Fibroblast of skin of back (primary cell): ENCODE results near the gene IPO5.

Experiments used
- DNase-seq: peaks from one replicate; pipeline ENCODE4 v3.0.0-alpha.2; 2013

IPO5 gene

DNA sequence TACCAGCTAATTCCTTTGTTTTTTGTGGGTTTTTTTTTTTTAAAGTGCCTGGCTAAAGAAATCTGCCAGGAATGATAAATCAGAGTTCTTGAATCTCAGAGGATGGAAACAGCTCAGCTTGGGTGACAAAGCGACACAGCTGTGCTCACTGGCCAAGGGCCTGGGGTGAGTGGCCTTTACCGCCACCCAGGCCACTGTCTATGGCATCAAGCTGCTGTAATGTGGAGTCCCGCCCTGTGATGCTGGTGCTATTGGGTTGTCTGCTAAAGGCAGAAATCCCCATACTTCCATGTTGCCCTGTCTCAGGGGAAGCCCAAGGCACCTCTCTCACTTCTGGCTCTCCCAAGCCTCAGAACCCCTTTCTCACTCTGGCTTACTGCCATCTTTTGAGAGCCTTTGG is 106.8 kb downstream of the IPO5 start:
- DNase-seq = no peak

- no peak for DNase-seq
These were observed 112.0 kb downstream of the IPO5 start for GRCh38 chr13:98065468-98065867.

DNA sequence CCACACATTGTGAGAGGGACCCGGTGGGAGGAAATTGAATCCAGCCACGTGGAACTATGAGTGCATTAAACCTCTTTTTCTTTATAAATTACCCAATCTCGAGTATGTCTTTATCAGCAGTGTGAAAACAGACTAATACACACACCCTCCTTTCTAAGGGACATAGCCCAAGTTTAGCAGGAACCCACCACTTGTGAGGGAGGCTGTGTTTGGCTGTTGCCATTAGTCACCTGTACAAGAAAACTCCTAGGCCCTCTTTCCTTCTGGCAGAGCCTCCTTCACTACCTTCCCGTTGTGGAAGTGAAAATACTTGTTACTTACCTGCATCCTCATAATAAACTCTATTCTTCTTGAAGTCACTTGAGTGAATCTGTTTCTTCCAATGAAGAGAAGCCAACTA is 113.2 kb downstream of the IPO5 start:
- no peak for DNase-seq

DNA sequence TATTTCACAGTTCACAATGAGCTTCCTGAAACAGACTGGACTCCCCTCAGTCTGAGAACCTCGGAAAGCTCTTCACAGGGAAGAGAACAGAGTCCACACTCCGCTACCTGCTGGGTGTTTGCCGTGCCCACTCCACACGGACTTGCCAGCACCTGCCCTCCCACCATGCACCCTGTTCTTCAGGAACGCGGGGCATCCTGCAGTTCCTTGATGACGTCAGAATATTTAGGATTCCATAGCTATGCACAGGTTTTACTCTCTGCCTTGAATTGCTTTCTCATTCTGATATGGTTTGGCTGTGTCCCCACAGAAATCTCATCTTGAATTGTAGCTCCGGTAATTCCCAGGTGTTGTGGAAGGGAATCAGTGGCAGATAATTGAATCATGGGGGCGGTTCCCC is 115.0 kb downstream of the IPO5 start:
- DNase-seq = no peak

- DNase-seq = no peak
These were observed 116.5 kb downstream of the IPO5 start for GRCh38 chr13:98069985-98070384.

DNA sequence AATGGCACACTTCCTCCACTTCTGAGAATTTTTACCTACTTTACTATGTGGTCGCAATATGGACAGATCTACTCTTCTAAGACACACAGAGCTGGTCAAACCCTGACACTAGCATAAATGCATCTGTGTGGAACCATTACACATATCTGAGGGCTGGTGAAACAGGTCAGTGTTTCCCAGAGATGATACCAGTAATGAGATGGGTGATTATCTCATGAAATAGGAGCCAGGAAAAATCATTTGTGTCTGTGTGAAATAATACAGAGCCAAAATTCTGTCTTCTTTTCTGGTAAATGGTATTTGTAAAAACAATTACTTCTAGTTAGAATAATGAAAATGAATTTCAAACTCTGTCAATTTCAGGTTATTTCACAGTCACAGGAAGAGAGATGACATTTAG is 117.8 kb downstream of the IPO5 start:
- no peak for DNase-seq

GRCh38 chr13:98072476-98072875 is 119.0 kb downstream of the IPO5 start:
- DNase-seq = no peak
